MM.1S (cell line): ENCODE data around the gene EMP2.

ENCODE experiments used
- DNase-seq: peaks from one replicate; pipeline ENCODE4 v3.0.0-alpha.2; 2015
- H2AFZ ChIP-seq: fragments of 300-600 bp; sonication (generic); 2 replicates; pipeline ENCODE4 v1.6.0; 2016; ENCODE audit warnings: antibody characterized with exemption, low read length
- H3F3A ChIP-seq: fragments of 300-600 bp; sonication (generic); 2 replicates; pipeline ENCODE4 v1.6.1; 2016; ENCODE audit warnings: mild to moderate bottlenecking, antibody characterized with exemption, low read length, moderate library complexity, mixed read lengths; ENCODE audit not compliant: insufficient read depth
- H3K27ac ChIP-seq: fragments of 300-600 bp; sonication (generic); 2 replicates; pipeline ENCODE4 v1.5.1; 2016; ENCODE audit warnings: mild to moderate bottlenecking, low read length
- H3K27me3 ChIP-seq: fragments of 300-600 bp; sonication (generic); replicated peaks from 2 replicates; pipeline ENCODE4 v1.6.0; 2016; ENCODE audit warnings: low read length; ENCODE audit not compliant: insufficient read depth
- H3K36me3 ChIP-seq: fragments of 300-600 bp; sonication (generic); replicated peaks from 2 replicates; pipeline ENCODE4 v1.6.1; 2016; ENCODE audit warnings: mild to moderate bottlenecking, low read length, mixed read lengths; ENCODE audit not compliant: insufficient read depth
- H3K4me1 ChIP-seq: fragments of 300-600 bp; sonication (generic); 2 replicates; pipeline ENCODE4 v1.6.1; 2016; ENCODE audit warnings: low read length, mixed read lengths
- H3K4me2 ChIP-seq: fragments of 300-600 bp; sonication (generic); 2 replicates; pipeline ENCODE4 v1.6.0; 2016; ENCODE audit warnings: low read depth, low read length
- H3K4me3 ChIP-seq: fragments of 300-600 bp; sonication (generic); 2 replicates; pipeline ENCODE4 v1.5.1; 2016; ENCODE audit warnings: low read length, mixed read lengths
- H3K79me2 ChIP-seq: fragments of 300-600 bp; sonication (generic); 2 replicates; pipeline ENCODE4 v1.6.1; 2016; ENCODE audit warnings: mixed run types, low read length, mixed read lengths
- H3K9ac ChIP-seq: fragments of 300-600 bp; sonication (generic); 2 replicates; pipeline ENCODE4 v1.6.1; 2016; ENCODE audit warnings: low read length, mixed read lengths
- H3K9me2 ChIP-seq: fragments of 300-600 bp; sonication (generic); replicated peaks from 2 replicates; pipeline ENCODE4 v1.6.1; 2016; ENCODE audit warnings: mild to moderate bottlenecking, low read length, mixed read lengths; ENCODE audit not compliant: insufficient read depth
- H3K9me3 ChIP-seq: fragments of 300-600 bp; sonication (generic); replicated peaks from 2 replicates; pipeline ENCODE4 v1.6.1; 2016; ENCODE audit warnings: mild to moderate bottlenecking, low read length, mixed read lengths; ENCODE audit not compliant: insufficient read depth
- H4K20me1 ChIP-seq: fragments of 300-600 bp; sonication (generic); 2 replicates; pipeline ENCODE4 v1.6.1; 2016; ENCODE audit warnings: mild to moderate bottlenecking, low read length, moderate library complexity, mixed read lengths; ENCODE audit not compliant: insufficient read depth
- CTCF ChIP-seq: fragments of 300-600 bp; sonication (generic); IDR thresholded peaks from 2 replicates; pipeline ENCODE4 v1.5.1; 2016; ENCODE audit warnings: antibody characterized with exemption, low read length, mixed read lengths
- EZH2 ChIP-seq: fragments of 300-600 bp; sonication (generic); optimal IDR thresholded peaks from 2 replicates; pipeline ENCODE3; 2017; ENCODE audit warnings: low read depth, mild to moderate bottlenecking, antibody characterized with exemption, low read length, mixed read lengths
- EZH2phosphoT487 ChIP-seq: fragments of 300-600 bp; sonication (generic); IDR thresholded peaks from 2 replicates; pipeline ENCODE4 v1.6.1; 2018; ENCODE audit warnings: antibody characterized with exemption, low read length

The EMP2 gene

GRCh38 chr16:10541366-10541765 lies 39.0 kb downstream of the EMP2 start:
- DNase-seq, result no peak
- no peak overlapping the region for H3K9ac ChIP-seq
- no peak overlapping the region for H3K4me3 ChIP-seq
- H3F3A ChIP-seq, result no peaks in the 10 kb centered on the region
- H3K27ac ChIP-seq, result no peak overlapping the region
- H3K79me2 ChIP-seq, result no peaks in the 10 kb centered on the region
- TF ChIP-seq CTCF, result no peak
- no peak for TF ChIP-seq EZH2phosphoT487
- TF ChIP-seq EZH2, result no peak
- H3K9me3 ChIP-seq, result no peaks in the 10 kb centered on the region
- H3K36me3 ChIP-seq, result no peaks in the 10 kb centered on the region
- no peaks in the 10 kb centered on the region for H3K27me3 ChIP-seq
- no peaks in the 10 kb centered on the region for H4K20me1 ChIP-seq
- H3K9me2 ChIP-seq, result no peaks in the 10 kb centered on the region
- no peak overlapping the region for H2AFZ ChIP-seq
- H3K4me2 ChIP-seq, result no peak overlapping the region
- no peaks in the 10 kb centered on the region for H3K4me1 ChIP-seq

- no peaks in the 10 kb centered on the region for H3K36me3 ChIP-seq
- H3K9me3 ChIP-seq, result no peaks in the 10 kb centered on the region
- H3K9ac ChIP-seq, result no peak overlapping the region
- H4K20me1 ChIP-seq, result no peaks in the 10 kb centered on the region
- TF ChIP-seq EZH2, result no peak
- no peak for TF ChIP-seq CTCF
- no peak for TF ChIP-seq EZH2phosphoT487
- H3K79me2 ChIP-seq, result no peaks in the 10 kb centered on the region
- H2AFZ ChIP-seq, result no peak overlapping the region
- no peak for DNase-seq
- H3K27ac ChIP-seq, result no peak overlapping the region
- H3K4me3 ChIP-seq, result no peak overlapping the region
- H3K4me1 ChIP-seq, result no peaks in the 10 kb centered on the region
- H3K27me3 ChIP-seq, result no peaks in the 10 kb centered on the region
- H3K9me2 ChIP-seq, result no peaks in the 10 kb centered on the region
- no peaks in the 10 kb centered on the region for H3F3A ChIP-seq
- no peak overlapping the region for H3K4me2 ChIP-seq
These were observed 40.6 kb downstream of the EMP2 start for GRCh38 chr16:10539793-10540192.

GRCh38 chr16:10539236-10539635 lies 41.2 kb downstream of the EMP2 start:
- Histone ChIP-seq H3K79me2 (no peaks in the 10 kb centered on the region), H3K9me3 (no peaks in the 10 kb centered on the region), H4K20me1 (no peaks in the 10 kb centered on the region), H3K9ac (no peak overlapping the region), H3K27me3 (no peaks in the 10 kb centered on the region), H3K4me1 (no peaks in the 10 kb centered on the region), H3K4me2 (no peak overlapping the region), H3K9me2 (no peaks in the 10 kb centered on the region), H3F3A (no peaks in the 10 kb centered on the region), H3K4me3 (no peak overlapping the region), H3K36me3 (no peaks in the 10 kb centered on the region), H3K27ac (no peak overlapping the region), H2AFZ (no peak overlapping the region)
- no peak for TF ChIP-seq EZH2phosphoT487
- TF ChIP-seq EZH2, result no peak
- no peak for TF ChIP-seq CTCF
- DNase-seq, result no peak
